ENCODE results near the gene NMNAT3.

Gene NMNAT3

DNA sequence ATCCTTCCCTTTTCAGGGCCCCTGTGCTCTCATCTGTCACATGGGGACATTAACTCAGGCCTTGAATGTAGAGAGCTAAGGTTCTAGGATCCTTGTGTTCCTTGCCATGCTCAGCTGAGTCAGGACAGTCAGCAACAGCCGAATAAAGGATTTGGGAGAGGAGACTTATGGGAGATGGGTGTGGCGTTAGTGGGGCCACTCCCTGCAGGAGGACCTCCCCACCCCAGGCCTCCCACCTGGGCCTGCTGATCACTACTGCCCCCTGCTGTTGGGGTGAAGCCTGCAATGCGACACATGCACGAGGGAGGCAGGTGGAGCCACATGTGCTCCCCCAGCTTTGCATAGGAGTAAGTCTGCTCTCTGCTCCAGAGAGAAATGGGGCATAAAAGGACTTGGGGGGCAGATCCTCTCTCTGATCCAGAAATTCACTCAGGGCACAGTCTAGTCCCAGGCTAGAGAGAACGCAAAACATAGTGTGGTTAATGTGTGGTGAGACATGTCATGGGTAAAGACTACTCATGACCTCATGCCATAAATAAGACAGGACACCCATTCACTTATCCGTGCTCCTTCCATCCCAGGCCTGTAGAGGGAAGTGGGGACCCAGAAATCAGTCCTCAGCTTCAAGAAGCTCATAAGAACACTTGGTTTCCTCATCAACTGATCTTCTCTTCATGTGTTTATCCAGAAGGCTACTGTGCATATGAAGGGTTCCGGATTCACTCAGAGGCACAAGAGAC is 157.6 kb downstream of the NMNAT3 start:
- peak; percentile 41 for DNase-seq

DNA sequence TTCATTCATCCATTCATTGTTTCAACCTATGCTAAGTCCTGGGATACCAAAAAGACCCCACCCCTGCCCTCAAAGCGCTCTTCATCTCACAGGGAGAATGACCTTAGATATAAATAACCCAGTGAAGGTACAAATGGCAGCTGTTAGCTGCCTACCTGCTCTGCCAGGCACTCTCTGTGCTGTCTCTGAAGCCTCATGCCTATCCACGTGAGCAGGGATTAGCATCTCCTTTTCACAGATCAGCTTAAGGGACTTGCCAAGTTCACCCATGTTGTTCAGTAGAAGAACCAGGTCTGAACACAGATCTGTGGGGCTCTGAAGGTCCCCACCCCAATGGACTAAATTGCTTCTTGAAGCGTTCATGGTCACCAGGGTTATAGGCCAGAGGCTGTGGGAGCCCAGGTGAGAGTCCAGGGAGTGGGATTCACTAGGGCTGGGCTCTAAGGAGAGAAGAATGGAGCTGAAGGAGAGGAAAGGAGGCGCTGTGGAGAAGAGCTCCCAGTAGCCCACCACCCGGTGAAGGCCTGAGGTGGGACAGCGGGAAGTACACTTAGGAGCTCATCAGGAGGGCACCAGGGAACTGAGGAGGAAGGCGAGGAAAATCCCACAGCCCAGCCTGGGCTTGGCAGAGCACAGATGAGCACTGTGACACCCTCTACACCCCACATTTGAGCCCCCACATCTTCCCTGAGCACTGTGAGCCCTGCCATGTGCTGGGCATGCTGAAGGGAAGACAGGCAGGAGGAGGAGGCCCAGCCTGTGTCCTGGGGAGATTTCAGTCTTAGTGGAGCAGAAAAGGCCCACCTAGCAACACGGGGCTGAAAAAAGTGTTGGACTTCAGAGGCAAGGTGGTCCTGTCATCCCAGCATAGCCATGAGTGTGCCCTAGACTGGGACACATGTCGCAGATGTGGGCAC is 158.6 kb downstream of the NMNAT3 start:
- DNase-seq: no peak

DNA sequence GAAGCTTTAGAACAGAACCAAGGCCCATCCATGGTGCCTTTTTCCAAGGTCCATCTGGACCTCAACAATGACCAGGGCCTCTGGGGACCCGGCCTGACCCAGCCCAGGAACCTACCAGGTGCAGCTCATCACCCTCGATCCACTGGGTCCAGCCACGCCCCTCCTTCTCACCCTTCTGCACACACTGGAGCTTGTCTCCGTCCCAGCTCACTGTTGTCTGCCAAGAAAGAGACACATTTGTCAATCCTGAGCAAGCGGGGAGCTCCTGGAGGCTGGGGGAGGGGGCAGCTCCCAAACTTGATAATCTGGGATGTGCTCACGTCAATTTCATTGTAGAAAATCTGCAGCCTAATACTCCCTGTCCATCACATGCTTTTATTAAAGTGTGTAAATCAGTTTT is 159.5 kb downstream of the NMNAT3 start:
- no peak for DNase-seq

DNA sequence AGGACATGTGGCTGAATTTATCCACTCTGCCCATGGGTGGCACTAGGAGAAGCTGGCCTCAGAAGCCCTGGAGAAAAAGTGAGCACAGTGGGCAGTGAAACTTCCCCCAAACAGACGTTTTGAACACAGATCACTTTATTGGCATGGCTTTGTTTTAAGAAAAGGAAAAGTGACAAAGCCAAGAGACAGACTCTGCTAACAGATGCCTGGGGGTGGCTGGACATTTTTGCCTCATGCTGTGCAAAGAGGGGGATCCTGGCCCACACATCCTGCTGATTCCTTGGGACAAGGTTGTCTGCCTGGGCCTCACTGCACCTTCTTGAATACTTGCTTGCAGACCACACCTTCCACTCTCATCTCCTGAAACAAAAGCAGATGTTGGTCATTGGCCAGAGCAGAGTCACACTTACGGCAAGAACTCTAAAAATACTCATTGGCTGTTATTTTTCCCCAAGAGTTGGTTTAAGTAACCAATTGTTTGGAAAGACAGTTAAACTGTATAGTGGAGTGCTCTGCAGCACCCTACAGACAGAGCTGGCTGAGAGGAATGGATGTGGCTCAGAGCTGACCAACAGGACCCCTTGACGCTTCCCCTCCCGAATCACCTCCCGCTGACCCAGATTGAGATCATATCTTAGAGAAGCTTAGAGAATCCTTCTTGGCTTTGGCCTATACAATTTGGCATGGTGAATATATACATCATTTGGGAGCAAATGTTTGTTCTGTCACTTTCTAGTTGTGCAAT is 160.3 kb downstream of the NMNAT3 start:
- no peak for DNase-seq

DNA sequence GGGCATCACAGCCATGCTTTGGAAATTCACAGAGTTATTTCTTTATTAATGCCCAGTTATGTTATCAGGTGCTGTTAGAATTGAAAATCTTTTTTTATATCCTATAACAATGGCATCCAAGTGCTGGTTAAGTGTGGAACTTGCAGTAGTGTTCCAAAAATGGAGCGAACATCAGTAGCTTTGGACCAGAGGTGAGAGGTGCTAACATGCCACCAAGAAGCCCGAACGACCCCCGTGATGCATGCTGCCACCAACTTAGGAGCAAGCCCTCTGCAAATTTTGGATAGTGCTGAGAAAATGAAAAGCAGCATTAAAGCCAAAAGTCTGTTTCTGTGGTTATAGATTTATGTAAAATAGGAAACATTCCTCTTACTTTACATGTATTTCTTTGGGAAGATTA is 163.0 kb downstream of the NMNAT3 start:
- DNase-seq: no peak
